ENCODE results near the gene CHAD.

Gene CHAD

DNA sequence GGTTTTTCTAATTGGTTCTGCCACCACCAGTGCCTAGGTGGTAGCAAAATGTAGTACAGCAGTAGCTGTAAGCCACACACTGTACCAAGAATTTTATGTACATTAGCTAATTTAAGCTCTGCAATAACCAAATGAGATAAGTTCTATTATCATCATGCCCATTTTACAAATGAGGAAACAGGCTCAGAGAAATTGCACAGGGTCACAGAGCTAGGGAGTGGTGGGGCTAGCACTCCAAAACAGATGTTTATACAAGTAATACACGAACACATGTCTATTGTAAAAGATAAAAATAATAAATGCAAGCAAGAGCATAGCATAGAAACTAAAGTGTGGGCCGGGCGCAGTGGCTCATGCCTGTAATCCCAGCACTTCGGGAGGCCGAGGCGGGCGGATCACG lies 23.5 kb upstream of the CHAD start:
- no peaks in the 10 kb centered on the region for H3K27me3 ChIP-seq (ENCODE audit: insufficient read depth, low read length)
- H3K14ac ChIP-seq (ENCODE audit: low read length) = no peak overlapping the region
- no peak overlapping the region for H2AK5ac ChIP-seq (ENCODE audit: low read length)
- H4K8ac ChIP-seq (ENCODE audit: low read depth, low read length) = no peak overlapping the region
- H3K9me3 ChIP-seq (ENCODE audit: insufficient read depth, low read depth, low read length) = peaks cover 2% of the 10 kb centered on the region
- H3K4me3 ChIP-seq (ENCODE audit: low read depth, low read length) = no peak overlapping the region
- DNase-seq = no peak
- no peak overlapping the region for H3K4me2 ChIP-seq (ENCODE audit: low read length)
- no peak overlapping the region for H2AFZ ChIP-seq (ENCODE audit: insufficient read depth, low read length, poor library complexity)
- H3K9ac ChIP-seq (ENCODE audit: low read length) = no peak overlapping the region
- H3K4ac ChIP-seq (ENCODE audit: low read depth, low read length) = no peak overlapping the region
- H3K4me1 ChIP-seq (ENCODE audit: control insufficient read depth in 1 of 2, insufficient read depth in 2 of 2, low read length in 2 of 2) = peaks cover 0 to 2% of the 10 kb centered on the region in 2 experiments
- H4K91ac ChIP-seq (ENCODE audit: low read depth, low read length) = no peak overlapping the region
- no peaks in the 10 kb centered on the region for H3K79me1 ChIP-seq (ENCODE audit: low read length)
- H3K23ac ChIP-seq (ENCODE audit: low read length) = no peak overlapping the region
- H4K12ac ChIP-seq (ENCODE audit: low read depth, low read length) = no peak overlapping the region
- H3K36me3 ChIP-seq (ENCODE audit: control insufficient read depth in 1 of 2, insufficient read depth in 2 of 2, low read length in 2 of 2) = no peaks in the 10 kb centered on the region
- no peak overlapping the region for H3K18ac ChIP-seq (ENCODE audit: low read length)
- WGBS (ENCODE audit: extremely low coverage, insufficient coverage, insufficient read length) = no CpG with 5 or more reads among the region's 8 CpGs
- H2BK12ac ChIP-seq (ENCODE audit: low read length) = no peak overlapping the region
- H2BK5ac ChIP-seq (ENCODE audit: low read depth, low read length, poor library complexity) = no peak overlapping the region
- H2BK120ac ChIP-seq (ENCODE audit: insufficient read depth, low read length, poor library complexity) = no peak overlapping the region
- H3K27ac ChIP-seq (ENCODE audit: low read depth, low read length) = no peak overlapping the region
- no peaks in the 10 kb centered on the region for H3K79me2 ChIP-seq (ENCODE audit: control insufficient read depth, insufficient read depth, low read length, poor library complexity)

DNA sequence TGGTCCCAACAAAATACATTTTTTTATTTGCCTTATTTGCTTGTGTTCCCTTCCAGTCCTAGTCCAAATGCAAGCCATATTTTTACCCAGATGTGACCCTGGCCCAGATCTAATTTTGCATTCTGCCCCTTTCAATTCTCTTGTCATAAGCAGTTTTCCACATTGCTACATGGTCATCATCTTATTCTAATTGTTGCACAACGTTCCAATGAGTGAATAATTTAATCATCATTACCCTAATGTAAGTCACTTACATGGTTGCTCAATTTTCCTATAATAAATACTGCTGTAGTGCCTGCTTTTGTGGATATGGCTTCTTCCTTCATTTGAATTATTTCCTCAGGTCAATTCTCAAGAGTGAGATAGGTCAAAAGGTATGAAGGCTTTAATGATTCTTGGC lies 22.8 kb upstream of the CHAD start:
- Histone ChIP-seq H4K12ac (ENCODE audit: low read depth, low read length) (no peak overlapping the region), H3K79me1 (ENCODE audit: low read length) (no peaks in the 10 kb centered on the region), H3K23ac (ENCODE audit: low read length) (no peak overlapping the region), H3K18ac (ENCODE audit: low read length) (no peak overlapping the region), H3K9ac (ENCODE audit: low read length) (no peak overlapping the region), H2AFZ (ENCODE audit: insufficient read depth, low read length, poor library complexity) (no peak overlapping the region), H2BK120ac (ENCODE audit: insufficient read depth, low read length, poor library complexity) (no peak overlapping the region), H3K4me1 (ENCODE audit: control insufficient read depth in 1 of 2, insufficient read depth in 2 of 2, low read length in 2 of 2) (peaks cover 0 to 2% of the 10 kb centered on the region in 2 experiments), H2BK12ac (ENCODE audit: low read length) (no peak overlapping the region), H3K9me3 (ENCODE audit: insufficient read depth, low read depth, low read length) (peaks cover 2% of the 10 kb centered on the region), H3K36me3 (ENCODE audit: control insufficient read depth in 1 of 2, insufficient read depth in 2 of 2, low read length in 2 of 2) (no peaks in the 10 kb centered on the region), H2BK5ac (ENCODE audit: low read depth, low read length, poor library complexity) (no peak overlapping the region), H4K8ac (ENCODE audit: low read depth, low read length) (no peak overlapping the region), H3K4me3 (ENCODE audit: low read depth, low read length) (no peak overlapping the region), H4K91ac (ENCODE audit: low read depth, low read length) (no peak overlapping the region), H3K14ac (ENCODE audit: low read length) (no peak overlapping the region), H3K27me3 (ENCODE audit: insufficient read depth, low read length) (no peaks in the 10 kb centered on the region), H3K4me2 (ENCODE audit: low read length) (no peak overlapping the region), H3K27ac (ENCODE audit: low read depth, low read length) (no peak overlapping the region), H3K4ac (ENCODE audit: low read depth, low read length) (no peak overlapping the region), H2AK5ac (ENCODE audit: low read length) (no peak overlapping the region), H3K79me2 (ENCODE audit: control insufficient read depth, insufficient read depth, low read length, poor library complexity) (no peaks in the 10 kb centered on the region)
- no peak for DNase-seq
- WGBS (ENCODE audit: extremely low coverage, insufficient coverage, insufficient read length) = no CpG with 5 or more reads among the region's 1 CpG

DNA sequence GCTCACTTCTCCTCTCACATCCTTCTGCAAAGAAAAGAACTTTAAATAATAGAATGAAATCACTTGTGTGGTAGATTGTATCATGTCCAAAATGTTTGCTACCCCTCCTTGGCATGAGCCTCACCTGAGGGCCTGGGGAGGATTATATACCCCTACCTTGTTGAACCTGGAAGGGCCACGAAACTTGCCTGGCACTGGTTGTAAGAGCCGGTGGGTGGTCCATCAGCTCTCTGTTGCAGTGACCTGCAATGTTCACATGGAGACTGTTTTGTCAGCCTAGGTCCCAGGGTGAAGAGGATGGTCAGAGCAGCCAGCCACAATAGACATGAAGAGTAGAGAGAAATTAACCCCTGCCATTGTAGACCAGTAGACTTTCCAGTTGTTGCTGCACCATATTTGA lies 20.2 kb upstream of the CHAD start:
- H3K18ac ChIP-seq (ENCODE audit: low read length) = no peak overlapping the region
- no peak overlapping the region for H2BK12ac ChIP-seq (ENCODE audit: low read length)
- no peak overlapping the region for H4K8ac ChIP-seq (ENCODE audit: low read depth, low read length)
- H3K79me2 ChIP-seq (ENCODE audit: control insufficient read depth, insufficient read depth, low read length, poor library complexity) = no peaks in the 10 kb centered on the region
- H3K4me1 ChIP-seq (ENCODE audit: control insufficient read depth in 1 of 2, insufficient read depth in 2 of 2, low read length in 2 of 2) = no peaks in the 10 kb centered on the region
- DNase-seq = no peak
- H3K14ac ChIP-seq (ENCODE audit: low read length) = no peak overlapping the region
- H3K27me3 ChIP-seq (ENCODE audit: insufficient read depth, low read length) = no peaks in the 10 kb centered on the region
- no peak overlapping the region for H2AK5ac ChIP-seq (ENCODE audit: low read length)
- WGBS (ENCODE audit: extremely low coverage, insufficient coverage, insufficient read length) = no CpG with 5 or more reads among the region's 2 CpGs
- H4K91ac ChIP-seq (ENCODE audit: low read depth, low read length) = no peak overlapping the region
- H2BK5ac ChIP-seq (ENCODE audit: low read depth, low read length, poor library complexity) = no peak overlapping the region
- peaks cover 10 to 11% of the 10 kb centered on the region in 2 experiments for H3K36me3 ChIP-seq (ENCODE audit: control insufficient read depth in 1 of 2, insufficient read depth in 2 of 2, low read length in 2 of 2)
- H3K4me3 ChIP-seq (ENCODE audit: low read depth, low read length) = no peak overlapping the region
- no peaks in the 10 kb centered on the region for H3K79me1 ChIP-seq (ENCODE audit: low read length)
- H3K9ac ChIP-seq (ENCODE audit: low read length) = no peak overlapping the region
- H3K23ac ChIP-seq (ENCODE audit: low read length) = no peak overlapping the region
- no peak overlapping the region for H2AFZ ChIP-seq (ENCODE audit: insufficient read depth, low read length, poor library complexity)
- no peak overlapping the region for H3K4ac ChIP-seq (ENCODE audit: low read depth, low read length)
- no peak overlapping the region for H3K4me2 ChIP-seq (ENCODE audit: low read length)
- no peak overlapping the region for H4K12ac ChIP-seq (ENCODE audit: low read depth, low read length)
- H2BK120ac ChIP-seq (ENCODE audit: insufficient read depth, low read length, poor library complexity) = no peak overlapping the region
- H3K27ac ChIP-seq (ENCODE audit: low read depth, low read length) = no peak overlapping the region
- H3K9me3 ChIP-seq (ENCODE audit: insufficient read depth, low read depth, low read length) = no peaks in the 10 kb centered on the region

DNA sequence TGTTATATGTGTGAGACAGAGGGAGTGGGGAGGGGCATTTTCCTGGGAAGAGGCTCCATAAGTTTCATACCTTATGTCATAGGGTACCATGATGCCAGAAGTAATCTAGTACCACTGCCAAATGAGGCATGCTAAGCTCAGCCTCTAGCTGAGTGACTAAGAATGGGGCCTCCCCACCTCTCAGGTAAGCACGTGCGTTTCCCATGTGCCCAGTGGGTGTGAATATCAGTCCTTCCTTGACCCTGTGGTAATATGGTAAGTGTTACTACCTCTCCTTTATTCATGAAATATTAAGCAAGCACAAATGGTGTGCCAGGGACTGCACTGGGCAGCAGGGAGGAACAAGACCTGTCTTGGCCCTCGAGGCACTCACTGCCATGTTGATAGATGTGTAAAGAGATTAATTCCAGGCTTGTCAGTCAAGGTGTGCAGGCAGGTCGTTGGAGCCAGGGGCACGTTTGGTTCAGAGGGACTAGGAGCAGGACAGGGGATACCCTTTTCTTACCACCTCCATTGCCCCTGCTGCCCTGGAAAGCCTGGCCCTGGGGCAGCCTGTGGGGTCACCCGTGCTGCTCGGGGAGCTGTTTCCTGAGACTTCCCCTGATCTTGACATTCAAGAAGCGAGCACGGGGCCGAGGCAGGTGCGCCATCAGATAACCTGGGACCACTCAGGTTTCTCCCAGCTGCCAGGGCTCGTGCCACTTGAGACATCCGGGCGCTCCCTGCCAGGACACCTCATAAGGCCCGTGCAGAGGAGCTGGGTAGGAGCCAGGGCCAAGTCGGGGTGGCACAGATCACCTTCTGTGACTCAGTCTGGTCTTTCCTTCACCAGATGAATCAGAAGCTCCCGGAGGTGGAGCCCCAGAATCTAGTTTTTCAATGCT lies 18.8 kb upstream of the CHAD start:
- Histone ChIP-seq H2BK12ac (ENCODE audit: low read length) (no peak overlapping the region), H3K9ac (ENCODE audit: low read length) (no peak overlapping the region), H3K4me2 (ENCODE audit: low read length) (no peak overlapping the region), H2BK5ac (ENCODE audit: low read depth, low read length, poor library complexity) (no peak overlapping the region), H4K8ac (ENCODE audit: low read depth, low read length) (no peak overlapping the region), H3K18ac (ENCODE audit: low read length) (no peak overlapping the region), H2AK5ac (ENCODE audit: low read length) (no peak overlapping the region), H3K4me1 (ENCODE audit: control insufficient read depth in 1 of 2, insufficient read depth in 2 of 2, low read length in 2 of 2) (no peaks in the 10 kb centered on the region), H3K14ac (ENCODE audit: low read length) (no peak overlapping the region), H3K23ac (ENCODE audit: low read length) (no peak overlapping the region), H3K4ac (ENCODE audit: low read depth, low read length) (no peak overlapping the region), H3K36me3 (ENCODE audit: control insufficient read depth in 1 of 2, insufficient read depth in 2 of 2, low read length in 2 of 2) (peaks cover 15 to 18% of the 10 kb centered on the region in 2 experiments), H2AFZ (ENCODE audit: insufficient read depth, low read length, poor library complexity) (no peak overlapping the region), H4K91ac (ENCODE audit: low read depth, low read length) (no peak overlapping the region), H3K27ac (ENCODE audit: low read depth, low read length) (no peak overlapping the region), H3K9me3 (ENCODE audit: insufficient read depth, low read depth, low read length) (no peaks in the 10 kb centered on the region), H3K79me1 (ENCODE audit: low read length) (no peaks in the 10 kb centered on the region), H4K12ac (ENCODE audit: low read depth, low read length) (no peak overlapping the region), H3K27me3 (ENCODE audit: insufficient read depth, low read length) (no peaks in the 10 kb centered on the region), H3K79me2 (ENCODE audit: control insufficient read depth, insufficient read depth, low read length, poor library complexity) (no peaks in the 10 kb centered on the region), H3K4me3 (ENCODE audit: low read depth, low read length) (no peak overlapping the region), H2BK120ac (ENCODE audit: insufficient read depth, low read length, poor library complexity) (no peak overlapping the region)
- no peak for DNase-seq
- no CpG with 5 or more reads among the region's 17 CpGs for WGBS (ENCODE audit: extremely low coverage, insufficient coverage, insufficient read length)

Measured in trophoblast cell (in vitro differentiated cells and primary cell).